ENCODE measurements around the gene SH2D3A. TPM values are rescaled to one million over a fixed set of nuclear protein-coding genes. Genes with fewer than 3 reads are reported as not detected.

Gene SH2D3A
- total RNA-seq, 1 experiment from 2014 or later: 2.2 TPM

DNA sequence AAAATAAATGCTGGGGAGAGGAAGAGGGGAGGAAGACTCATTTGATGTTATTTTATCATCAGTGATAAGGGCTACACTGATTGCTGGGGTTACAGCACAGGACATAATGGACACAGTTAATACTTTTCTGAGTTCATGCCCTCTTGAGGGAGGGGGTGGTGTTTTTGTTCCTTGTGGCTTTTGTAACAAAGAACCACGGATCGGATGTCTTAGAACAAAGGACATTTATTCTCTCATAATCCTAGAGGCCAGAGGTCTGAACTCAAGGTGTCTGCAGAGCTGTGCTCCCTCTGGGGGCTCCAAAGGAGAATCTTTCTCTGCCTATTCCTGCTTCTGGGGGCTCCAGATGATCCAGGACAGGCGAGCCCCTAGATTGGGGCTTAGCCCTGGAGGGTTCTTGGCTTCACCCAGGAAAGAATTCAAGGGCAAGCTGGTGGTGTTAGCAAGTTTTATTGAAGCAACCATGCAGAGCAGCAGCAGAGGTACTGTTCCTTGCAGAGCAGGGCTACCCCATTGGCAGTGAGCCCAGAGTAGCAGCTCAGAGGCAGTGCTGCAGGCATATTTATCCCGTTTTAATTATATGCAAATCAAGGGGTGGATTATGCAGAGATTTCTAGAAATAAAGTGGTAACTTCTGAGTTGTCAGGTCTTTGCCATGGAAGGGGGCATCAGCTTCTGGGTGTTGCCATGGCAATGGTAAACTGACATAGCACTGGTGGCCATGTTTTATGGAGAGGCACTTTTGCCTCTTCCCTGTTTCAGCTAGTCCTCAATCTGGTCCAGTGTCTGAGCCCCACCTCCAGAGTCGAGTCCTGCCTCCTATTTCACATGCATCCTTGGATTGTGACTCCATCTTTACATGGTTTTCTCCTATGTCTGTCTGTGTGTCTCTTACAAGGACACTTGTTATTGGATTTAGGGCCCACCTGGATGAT lies 23.2 kb upstream of the SH2D3A start:
- no peak for ATAC-seq
- Histone ChIP-seq H3K4me3 (ENCODE audit: low read depth in 2 of 2, low read length in 2 of 2) (no peak overlapping the region), H3K9me3 (ENCODE audit: control insufficient read depth, insufficient read depth, low read depth, low read length) (no peaks in the 10 kb centered on the region), H3K27ac (ENCODE audit: low read length) (no peak overlapping the region), H3K27me3 (ENCODE audit: control insufficient read depth, insufficient read depth, low read length) (no peaks in the 10 kb centered on the region), H3K4me1 (ENCODE audit: control insufficient read depth, insufficient read depth, low read length) (no peaks in the 10 kb centered on the region), H3K36me3 (ENCODE audit: control insufficient read depth, insufficient read depth, low read length) (no peaks in the 10 kb centered on the region)
- TF ChIP-seq TCF7L2 (IDR thresholded peaks at IDR 0.05; ENCODE audit: low read depth, low read length) (no peak), SIN3A (IDR thresholded peaks at IDR 0.05; ENCODE audit: borderline replicate concordance, insufficient read depth, low read depth, low read length) (no peak), POLR2AphosphoS5 (IDR thresholded peaks at IDR 0.05; ENCODE audit: low read depth, low read length) (no peak), REST (IDR thresholded peaks at IDR 0.05; ENCODE audit: insufficient read depth in 1 of 2, low read depth in 2 of 2, low read length in 1 of 2) (no peak)
- ChIA-PET POLR2A (no interaction called here), CTCF (no interaction called here)
- BruUV-seq (replicated peaks): no TSS peak
- in situ Hi-C loops (cut with HindIII; ENCODE audit: low pct_unique_long_range_greater_than_20kb, low sequenced_read_pairs): no loop called here
- intact Hi-C loops (cut with micrococcal nuclease; ENCODE audit: unreplicated experiment): no loop called here
- no peak for DNase-seq (ENCODE audit: low read depth, low spot score)

DNA sequence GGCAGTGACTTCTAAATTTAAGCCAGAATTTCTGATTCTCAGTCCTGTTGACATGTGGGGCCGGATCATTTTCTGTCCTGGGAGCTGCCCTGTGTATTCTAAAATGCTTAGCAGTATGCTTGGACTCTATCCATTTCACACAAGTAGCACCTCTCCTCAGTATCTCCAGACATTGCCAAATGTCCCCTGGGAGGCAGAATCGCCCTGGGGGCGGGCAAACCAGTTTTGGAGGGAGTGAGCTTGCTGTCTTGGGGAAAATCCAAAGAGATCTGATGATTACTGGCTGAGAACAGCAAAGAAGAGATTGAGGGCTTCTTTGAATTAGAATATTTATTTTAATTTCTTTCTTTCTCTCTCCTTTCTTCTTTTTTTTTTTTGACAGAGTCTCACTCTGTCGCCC lies 21.7 kb upstream of the SH2D3A start:
- POLR2A ChIA-PET: no interaction called here

More for the DNA sequence above, 21.7 kb upstream of the SH2D3A start:
- no peak for TF ChIP-seq POLR2AphosphoS5 (IDR thresholded peaks at IDR 0.05; ENCODE audit: low read depth, low read length)
- TF ChIP-seq SIN3A (IDR thresholded peaks at IDR 0.05; ENCODE audit: borderline replicate concordance, insufficient read depth, low read depth, low read length): no peak
- TF ChIP-seq CTCF (IDR thresholded peaks at IDR 0.05): no peak
- H3K4me1 ChIP-seq (ENCODE audit: control insufficient read depth, insufficient read depth, low read length): no peaks in the 10 kb centered on the region
- H3K9me3 ChIP-seq (ENCODE audit: control insufficient read depth, insufficient read depth, low read depth, low read length): no peaks in the 10 kb centered on the region
- H3K36me3 ChIP-seq (ENCODE audit: control insufficient read depth, insufficient read depth, low read length): no peaks in the 10 kb centered on the region
- intact Hi-C loops (cut with micrococcal nuclease; ENCODE audit: unreplicated experiment): no loop called here
- H3K4me3 ChIP-seq (ENCODE audit: low read depth in 2 of 2, low read length in 2 of 2): no peak overlapping the region
- ATAC-seq (no peak), DNase-seq (ENCODE audit: low read depth, low spot score) (no peak)
- CTCF ChIA-PET: no interaction called here
- in situ Hi-C loops (cut with HindIII; ENCODE audit: low pct_unique_long_range_greater_than_20kb, low sequenced_read_pairs): no loop called here
- H3K27me3 ChIP-seq (ENCODE audit: control insufficient read depth, insufficient read depth, low read length): no peaks in the 10 kb centered on the region
- H3K27ac ChIP-seq (ENCODE audit: low read length): no peak overlapping the region
- no TSS peak for BruUV-seq (replicated peaks)
